Spinal cord (tissue), 10 donors: Measurements from ENCODE around the gene BRWD1. TPM values are rescaled to one million over a fixed set of nuclear protein-coding genes. Genes with fewer than 3 reads are reported as not detected.
"Not testable (repeated sequence)": the region's sequence is repeated elsewhere in the genome, so short reads cannot be mapped to it uniquely, and the experiment has no call there.

Experiments used
- DNase-seq, 6 donors: peaks; one replicate each; pipeline versions ENCODE4 v3.0.0 to v3.0.0-alpha.2; 2013 to 2015; ENCODE audit warnings: low spot score in 6 of 6, low read depth in 4 of 6
- H3K27ac ChIP-seq: one replicate; pipeline ENCODE4 v1.5.1; 2013; ENCODE audit warnings: low read depth, low read length, control low read depth
- H3K27me3 ChIP-seq: one replicate; pipeline ENCODE4 v1.6.1; 2013; ENCODE audit warnings: low read length; ENCODE audit not compliant: control insufficient read depth, insufficient read depth
- H3K36me3 ChIP-seq: one replicate; pipeline ENCODE4 v1.6.1; 2013; ENCODE audit warnings: low read length; ENCODE audit not compliant: control insufficient read depth, insufficient read depth
- H3K4me1 ChIP-seq: one replicate; pipeline ENCODE4 v1.6.1; 2013; ENCODE audit warnings: low read length; ENCODE audit not compliant: control insufficient read depth, insufficient read depth
- H3K4me3 ChIP-seq: one replicate; pipeline ENCODE4 v1.5.1; 2013; ENCODE audit warnings: low read depth, low read length, control low read depth
- H3K9me3 ChIP-seq: one replicate; pipeline ENCODE4 v1.6.1; 2013; ENCODE audit warnings: low read length; ENCODE audit not compliant: control insufficient read depth, insufficient read depth
- WGBS: methylation state at CpG from one replicate; pipeline ENCODE4 v1.1.5; 2013; ENCODE audit warnings: missing lambda C conversion rate; ENCODE audit not compliant: insufficient coverage; 5-methylcytosine and 5-hydroxymethylcytosine counted together
- polyA plus RNA-seq, 2 donors: library from polyadenylated mRNA; unstranded; fragments of 120-200 nt; gene quantifications; one replicate each; pipeline ENCODE4 v1.2.1, GENCODE V29; 2013; ENCODE audit not compliant: insufficient read length in 2 of 2
- total RNA-seq, 2 donors: library from RNA; depleted of rRNA in 1 of 2; stranded (reverse); fragments of 120-200 nt in 1 of 2; fragments of >200 nt in 1 of 2; gene quantifications; one replicate each; pipeline versions ENCODE4 v1.2.3 to v1.2.4, GENCODE V29; 2013 to 2014
- donor health status: healthy.

BRWD1 gene
- total and polyA plus RNA-seq, 4 donors, result 78.2 to 180 (median 109) TPM

DNA sequence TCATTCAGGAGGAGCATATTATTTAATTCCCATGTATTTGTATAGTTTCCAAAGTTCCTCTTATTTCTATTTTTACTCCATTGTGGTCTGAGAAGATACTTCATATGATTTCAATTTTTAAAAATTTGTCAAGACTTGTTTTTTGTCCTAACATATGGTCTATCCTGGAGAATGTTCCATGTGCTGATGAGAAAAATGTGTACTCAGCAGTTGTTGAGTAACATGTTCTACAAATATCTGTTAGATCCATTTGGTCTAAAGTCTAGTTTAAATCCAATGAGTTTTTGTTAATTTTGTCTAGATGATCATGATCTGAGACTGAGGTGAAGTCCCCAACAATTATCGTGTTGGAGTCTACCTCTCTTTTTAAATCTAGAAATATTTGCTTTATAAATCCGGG lies 144.6 kb downstream of the BRWD1 start:
- no CpG with 5 or more reads among the region's 2 CpGs for WGBS

DNA sequence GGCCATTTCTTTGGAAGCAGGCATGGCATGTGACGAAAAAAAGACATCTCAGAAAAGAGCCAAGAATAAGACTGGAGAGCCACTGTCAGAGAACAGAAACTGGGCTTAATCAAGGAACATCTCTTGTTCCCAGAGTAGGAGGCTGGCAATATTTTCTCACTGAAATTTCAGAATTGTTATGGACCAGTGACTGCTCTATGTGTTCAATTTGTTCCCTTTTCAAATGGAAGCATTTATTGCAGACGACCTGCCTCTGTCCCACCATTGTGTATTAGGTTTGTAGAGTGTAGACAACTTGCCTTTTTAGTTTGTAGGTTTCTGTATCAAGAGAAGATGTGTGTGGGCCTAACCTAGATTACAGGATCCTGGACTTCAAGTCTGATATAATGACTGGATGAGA lies 148.9 kb downstream of the BRWD1 start:
- H3K27me3 ChIP-seq, result no peaks in the 10 kb centered on the region
- H3K4me1 ChIP-seq, result no peaks in the 10 kb centered on the region
- H3K4me3 ChIP-seq, result no peak overlapping the region
- H3K36me3 ChIP-seq, result no peaks in the 10 kb centered on the region
- DNase-seq, result no peak
- peaks cover 2% of the 10 kb centered on the region for H3K9me3 ChIP-seq
- 92% methylated on average over 2 of the region's 2 CpGs for WGBS
- H3K27ac ChIP-seq, result no peak overlapping the region

More for the DNA sequence above, 144.6 kb downstream of the BRWD1 start:
- Histone ChIP-seq H3K27me3 (no peaks in the 10 kb centered on the region), H3K9me3 (no peaks in the 10 kb centered on the region), H3K4me3 (no peak overlapping the region), H3K27ac (no peak overlapping the region), H3K36me3 (peaks cover 3% of the 10 kb centered on the region), H3K4me1 (no peaks in the 10 kb centered on the region)
- no peak for DNase-seq

DNA sequence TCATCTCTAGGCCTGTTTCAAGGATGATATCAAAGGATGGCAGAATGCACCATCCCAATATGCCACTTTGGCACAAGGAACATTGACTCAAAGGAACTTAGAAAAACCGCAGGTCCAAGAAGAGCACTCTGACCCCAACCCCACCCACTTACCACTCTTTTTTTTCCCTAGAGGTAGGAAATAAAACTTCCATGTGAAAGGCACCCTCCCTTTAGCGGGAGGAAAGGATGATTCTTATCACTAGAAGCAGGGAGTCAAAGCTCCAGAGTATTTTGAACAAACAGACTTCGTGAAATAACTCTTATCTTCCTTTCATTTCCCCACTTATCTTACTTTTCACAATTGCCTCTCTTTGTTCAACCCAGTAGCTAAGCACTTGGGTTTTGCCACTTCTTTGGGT lies 152.4 kb downstream of the BRWD1 start:
- no peaks in the 10 kb centered on the region for H3K4me1 ChIP-seq
- 77% methylated on average over 2 of the region's 3 CpGs for WGBS
- no peak for DNase-seq

DNA sequence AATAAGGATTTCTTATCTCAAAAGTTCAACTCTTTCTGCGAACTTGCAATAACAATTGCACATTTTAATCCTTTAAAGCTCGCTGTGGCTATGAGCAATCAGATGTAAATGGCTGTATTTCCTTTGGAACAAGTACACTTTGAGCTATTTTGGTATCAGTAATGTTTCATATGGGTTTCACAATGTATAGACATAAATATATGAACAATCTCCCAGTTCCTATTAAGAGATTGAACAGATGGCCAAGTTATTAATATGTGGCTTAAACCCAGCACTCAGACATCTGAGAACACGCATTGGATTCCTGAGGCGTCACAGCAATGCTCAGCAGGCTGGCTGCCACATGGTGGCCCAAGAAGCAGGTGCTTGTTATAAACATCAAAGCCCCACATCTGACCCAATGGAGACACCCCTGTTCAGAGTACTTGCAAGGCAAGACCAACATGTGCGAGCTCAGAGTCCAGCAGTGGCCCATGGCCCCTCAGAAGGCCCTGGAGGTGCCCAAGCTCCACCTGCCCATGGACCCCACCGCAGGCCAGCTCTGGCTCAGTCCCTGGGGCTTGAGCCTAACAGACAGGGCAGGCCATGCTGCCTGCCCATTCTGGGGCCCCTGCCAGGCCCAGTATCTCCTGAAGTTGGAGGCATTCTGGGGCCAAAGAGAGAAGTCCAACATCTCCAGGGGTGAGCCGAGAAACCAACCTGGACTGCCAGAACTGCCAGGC lies 153.9 kb downstream of the BRWD1 start:
- Histone ChIP-seq H3K27ac (no peak overlapping the region), H3K27me3 (no peaks in the 10 kb centered on the region), H3K4me3 (no peak overlapping the region), H3K4me1 (no peaks in the 10 kb centered on the region), H3K9me3 (peaks cover 2% of the 10 kb centered on the region), H3K36me3 (no peaks in the 10 kb centered on the region)
- no peak for DNase-seq
- 87% methylated on average over 5 of the region's 7 CpGs for WGBS

More for the DNA sequence above, 152.4 kb downstream of the BRWD1 start:
- no peaks in the 10 kb centered on the region for H3K27me3 ChIP-seq
- no peak overlapping the region for H3K27ac ChIP-seq
- no peaks in the 10 kb centered on the region for H3K36me3 ChIP-seq
- H3K9me3 ChIP-seq, result peaks cover 2% of the 10 kb centered on the region
- H3K4me3 ChIP-seq, result no peak overlapping the region

DNA sequence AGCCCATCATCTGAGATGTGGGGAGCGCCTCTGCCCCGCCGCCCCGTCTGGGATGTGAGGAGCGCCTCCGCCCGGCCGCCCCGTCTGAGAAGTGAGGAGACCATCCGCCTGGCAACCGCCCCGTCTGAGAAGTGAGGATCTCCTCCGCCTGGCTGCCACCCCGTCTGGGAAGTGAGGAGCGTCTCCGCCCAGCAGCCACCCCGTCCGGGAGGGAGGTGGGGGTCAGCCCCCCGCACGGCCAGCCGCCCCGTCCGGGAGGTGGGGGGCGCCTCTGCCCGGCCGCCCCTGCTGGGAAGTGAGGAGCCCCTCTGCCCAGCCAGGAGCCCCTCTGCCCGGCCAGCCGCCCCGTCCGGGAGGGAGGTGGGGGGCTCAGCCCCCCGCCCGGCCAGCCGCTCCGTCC lies 156.2 kb downstream of the BRWD1 start:
- 97% methylated on average over 28 of the region's 34 CpGs for WGBS
- not testable (repeated sequence) for H3K4me3 ChIP-seq, H3K4me1 ChIP-seq, H3K36me3 ChIP-seq, H3K27ac ChIP-seq, H3K27me3 ChIP-seq, DNase-seq, H3K9me3 ChIP-seq

DNA sequence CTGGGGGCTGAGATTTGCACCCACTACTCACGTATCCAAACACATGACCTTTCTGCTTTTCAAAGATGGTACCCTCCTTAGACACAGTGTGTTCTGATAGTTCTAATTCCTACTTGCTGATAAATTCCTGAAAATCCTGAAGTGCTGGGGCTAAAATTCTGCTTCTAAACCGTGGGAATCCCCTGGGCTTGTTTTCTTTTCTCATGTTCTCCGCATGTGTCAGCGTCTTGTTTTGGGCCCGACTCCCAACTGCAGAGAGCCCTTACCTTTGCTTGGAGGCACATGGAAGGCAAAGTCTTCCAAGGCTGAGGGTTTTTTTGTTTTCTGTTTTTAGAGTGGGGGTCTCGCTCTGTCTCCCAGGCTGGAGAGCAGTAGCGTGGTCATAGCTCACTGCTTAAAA lies 157.4 kb downstream of the BRWD1 start:
- Histone ChIP-seq H3K4me1 (no peaks in the 10 kb centered on the region), H3K4me3 (no peak overlapping the region), H3K36me3 (no peaks in the 10 kb centered on the region), H3K27me3 (no peaks in the 10 kb centered on the region), H3K27ac (no peak overlapping the region), H3K9me3 (no peaks in the 10 kb centered on the region)
- no peak for DNase-seq
- 81% methylated on average over 5 of the region's 7 CpGs for WGBS

DNA sequence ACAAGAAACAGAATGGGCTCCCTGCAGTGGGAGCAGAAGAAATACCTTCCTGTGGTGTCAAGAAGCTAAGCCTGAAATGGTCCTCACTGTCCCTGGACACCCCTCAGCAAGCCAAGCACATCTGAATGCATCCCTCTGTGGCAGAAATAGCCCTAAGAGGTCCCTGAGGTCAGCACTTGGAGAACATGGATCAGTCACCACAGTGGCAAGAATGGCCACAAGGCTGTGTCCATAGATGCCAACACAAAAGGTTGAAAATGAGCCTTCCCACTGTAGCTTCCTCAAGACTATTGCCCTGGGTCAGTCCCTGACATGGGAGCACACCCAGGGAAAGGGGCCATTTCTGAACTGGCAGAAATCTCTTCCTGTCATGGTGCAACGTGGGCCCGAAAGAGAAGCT lies 157.9 kb downstream of the BRWD1 start:
- no peaks in the 10 kb centered on the region for H3K36me3 ChIP-seq
- no peak for DNase-seq
- H3K4me1 ChIP-seq, result no peaks in the 10 kb centered on the region
- no peaks in the 10 kb centered on the region for H3K27me3 ChIP-seq
- no peak overlapping the region for H3K4me3 ChIP-seq
- H3K27ac ChIP-seq, result no peak overlapping the region
- WGBS, result no CpG with 5 or more reads among the region's 2 CpGs
- H3K9me3 ChIP-seq, result no peaks in the 10 kb centered on the region

DNA sequence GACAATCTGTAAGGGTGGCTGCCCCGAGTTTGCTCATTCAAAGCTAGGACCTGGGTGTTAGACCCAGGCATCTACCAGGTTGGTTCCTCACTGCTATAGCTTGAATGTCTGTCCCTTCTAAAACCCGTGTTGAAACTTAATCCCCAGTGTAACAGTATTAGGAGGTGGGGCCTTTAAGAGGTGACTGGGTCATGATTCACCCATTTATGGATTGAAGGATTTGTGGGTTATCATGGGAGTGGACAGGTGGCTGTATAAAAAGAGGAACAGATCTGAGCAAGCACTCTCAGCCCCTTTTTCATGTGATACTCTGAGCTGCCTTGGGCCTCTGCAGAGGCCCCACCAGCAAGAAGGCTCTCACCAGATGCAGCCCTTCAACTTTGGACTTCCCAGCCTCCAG lies 159.6 kb downstream of the BRWD1 start:
- Histone ChIP-seq H3K9me3 (no peaks in the 10 kb centered on the region), H3K4me1 (no peaks in the 10 kb centered on the region), H3K36me3 (no peaks in the 10 kb centered on the region), H3K27ac (no peak overlapping the region), H3K4me3 (no peak overlapping the region), H3K27me3 (no peaks in the 10 kb centered on the region)
- DNase-seq, result no peak
- 75% methylated on average over 2 of the region's 2 CpGs for WGBS

DNA sequence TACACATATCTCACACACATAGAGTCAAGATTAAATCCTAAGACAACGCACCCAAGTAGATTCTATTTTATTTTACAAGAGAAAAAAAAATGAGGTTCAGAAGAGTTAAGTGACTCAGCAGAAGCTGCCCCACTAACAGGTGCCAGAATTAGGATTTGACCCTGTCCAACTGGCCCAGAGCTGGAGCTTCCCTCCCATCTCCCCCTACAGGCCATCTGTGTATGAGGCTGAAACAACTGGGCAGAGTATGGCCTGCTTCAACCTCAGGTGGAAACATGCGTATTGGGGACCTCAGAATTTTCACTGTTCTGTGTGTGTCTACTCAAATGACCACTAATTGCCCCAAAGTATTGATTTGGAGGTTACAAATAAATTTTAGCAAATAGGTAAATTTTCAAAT lies 160.1 kb downstream of the BRWD1 start:
- Histone ChIP-seq H3K4me3 (no peak overlapping the region), H3K36me3 (no peaks in the 10 kb centered on the region), H3K27ac (no peak overlapping the region), H3K4me1 (no peaks in the 10 kb centered on the region), H3K9me3 (no peaks in the 10 kb centered on the region), H3K27me3 (no peaks in the 10 kb centered on the region)
- WGBS, result no CpG with 5 or more reads among the region's 2 CpGs
- DNase-seq, result no peak

DNA sequence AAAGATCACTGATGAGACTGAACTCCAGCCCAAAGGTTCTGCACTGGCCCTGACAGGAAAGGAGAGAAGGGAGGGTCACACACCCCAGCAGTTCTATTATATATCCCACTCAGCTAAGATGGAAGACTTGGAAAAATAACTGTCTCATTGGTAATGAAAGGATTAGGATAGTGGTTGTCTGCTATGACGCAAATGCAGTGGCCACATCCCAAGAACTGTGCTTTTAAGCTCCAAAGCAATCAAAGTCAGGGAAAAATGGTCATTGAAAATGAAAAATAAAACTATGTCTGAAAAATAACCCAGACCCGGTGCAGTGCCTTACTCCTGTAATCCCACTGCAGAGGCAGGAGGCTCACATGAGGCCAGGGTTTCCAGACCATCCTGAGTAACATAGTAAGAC lies 161.2 kb downstream of the BRWD1 start:
- H3K9me3 ChIP-seq, result no peaks in the 10 kb centered on the region
- H3K4me1 ChIP-seq, result no peaks in the 10 kb centered on the region
- DNase-seq, result no peak
- H3K4me3 ChIP-seq, result no peak overlapping the region
- H3K27me3 ChIP-seq, result no peaks in the 10 kb centered on the region
- WGBS, result 90% methylated on average over 2 of the region's 2 CpGs
- H3K36me3 ChIP-seq, result no peaks in the 10 kb centered on the region
- no peak overlapping the region for H3K27ac ChIP-seq
